WERI-Rb-1 (cell line): ENCODE results near the gene BRMS1.

Source experiments
- DNase-seq: peaks from one replicate; pipeline ENCODE4 v3.0.0-alpha.2; 2020
- H3K27ac ChIP-seq: fragments of 250-450 bp; sonication (Bioruptor Pico); 2 replicates; pipeline ENCODE4 v1.5.1; 2020; ENCODE audit warnings: mild to moderate bottlenecking, moderate library complexity
- H3K27me3 ChIP-seq: fragments of 250-450 bp; sonication (Bioruptor Pico); 2 replicates; pipeline ENCODE4 v1.5.1; 2021; ENCODE audit warnings: mild to moderate bottlenecking, low read depth, moderate library complexity; ENCODE audit not compliant: insufficient read depth, severe bottlenecking
- H3K36me3 ChIP-seq: fragments of 250-450 bp; sonication (Bioruptor Pico); 2 replicates; pipeline ENCODE4 v1.5.1; 2020; ENCODE audit warnings: mild to moderate bottlenecking, moderate library complexity
- H3K4me3 ChIP-seq: 2 replicates; pipeline ENCODE4 v1.5.1; 2011; ENCODE audit warnings: low read depth, mild to moderate bottlenecking, control low read depth, low read length
- H3K9me3 ChIP-seq: fragments of 250-450 bp; sonication (Bioruptor Pico); 2 replicates; pipeline ENCODE4 v1.5.1; 2021; ENCODE audit warnings: mild to moderate bottlenecking, moderate library complexity; ENCODE audit not compliant: severe bottlenecking
- TF ChIP-seq, protein P1 (sequence below): IDR thresholded peaks from 2 replicates; pipeline ENCODE4 v1.5.1; 2011; ENCODE audit warnings: low read depth, mild to moderate bottlenecking, control low read depth, inconsistent platforms, low read length

BRMS1 gene

DNA sequence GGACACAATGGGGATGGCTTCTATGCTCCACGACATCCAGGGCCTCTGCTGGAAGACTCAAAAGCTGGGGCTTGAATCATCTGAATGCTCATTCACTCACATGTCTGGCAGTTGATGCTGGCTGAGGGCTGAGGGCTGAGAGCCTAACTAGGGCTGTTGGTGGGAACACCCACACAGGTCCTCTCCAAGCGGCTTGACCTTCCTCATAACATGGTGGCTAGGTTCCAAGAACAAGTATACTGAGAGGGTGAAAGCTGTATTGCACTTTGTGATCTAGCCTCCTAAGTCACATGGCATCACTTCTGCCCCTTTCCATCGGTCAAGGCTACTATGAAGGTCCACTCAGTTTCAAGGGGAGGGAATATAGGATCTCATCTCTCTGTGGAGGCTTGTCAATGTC lies 45.7 kb downstream of the BRMS1 start:
- Histone ChIP-seq H3K9me3 (no peaks in the 10 kb centered on the region), H3K36me3 (peaks cover 5% of the 10 kb centered on the region), H3K4me3 (no peak overlapping the region)

GRCh38 chr11:66297610-66298009 lies 47.3 kb downstream of the BRMS1 start:
- no peak overlapping the region for H3K4me3 ChIP-seq
- no peaks in the 10 kb centered on the region for H3K27me3 ChIP-seq
- H3K36me3 ChIP-seq = peaks cover 5% of the 10 kb centered on the region
- no peaks in the 10 kb centered on the region for H3K9me3 ChIP-seq
- TF ChIP-seq, protein P1, sequence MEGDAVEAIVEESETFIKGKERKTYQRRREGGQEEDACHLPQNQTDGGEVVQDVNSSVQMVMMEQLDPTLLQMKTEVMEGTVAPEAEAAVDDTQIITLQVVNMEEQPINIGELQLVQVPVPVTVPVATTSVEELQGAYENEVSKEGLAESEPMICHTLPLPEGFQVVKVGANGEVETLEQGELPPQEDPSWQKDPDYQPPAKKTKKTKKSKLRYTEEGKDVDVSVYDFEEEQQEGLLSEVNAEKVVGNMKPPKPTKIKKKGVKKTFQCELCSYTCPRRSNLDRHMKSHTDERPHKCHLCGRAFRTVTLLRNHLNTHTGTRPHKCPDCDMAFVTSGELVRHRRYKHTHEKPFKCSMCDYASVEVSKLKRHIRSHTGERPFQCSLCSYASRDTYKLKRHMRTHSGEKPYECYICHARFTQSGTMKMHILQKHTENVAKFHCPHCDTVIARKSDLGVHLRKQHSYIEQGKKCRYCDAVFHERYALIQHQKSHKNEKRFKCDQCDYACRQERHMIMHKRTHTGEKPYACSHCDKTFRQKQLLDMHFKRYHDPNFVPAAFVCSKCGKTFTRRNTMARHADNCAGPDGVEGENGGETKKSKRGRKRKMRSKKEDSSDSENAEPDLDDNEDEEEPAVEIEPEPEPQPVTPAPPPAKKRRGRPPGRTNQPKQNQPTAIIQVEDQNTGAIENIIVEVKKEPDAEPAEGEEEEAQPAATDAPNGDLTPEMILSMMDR = no peak
- DNase-seq = no peak
- no peak overlapping the region for H3K27ac ChIP-seq

More for the DNA sequence above, 45.7 kb downstream of the BRMS1 start:
- Histone ChIP-seq H3K27me3 (no peaks in the 10 kb centered on the region), H3K27ac (no peak overlapping the region)
- DNase-seq = no peak
- TF ChIP-seq, protein P1 = no peak

DNA sequence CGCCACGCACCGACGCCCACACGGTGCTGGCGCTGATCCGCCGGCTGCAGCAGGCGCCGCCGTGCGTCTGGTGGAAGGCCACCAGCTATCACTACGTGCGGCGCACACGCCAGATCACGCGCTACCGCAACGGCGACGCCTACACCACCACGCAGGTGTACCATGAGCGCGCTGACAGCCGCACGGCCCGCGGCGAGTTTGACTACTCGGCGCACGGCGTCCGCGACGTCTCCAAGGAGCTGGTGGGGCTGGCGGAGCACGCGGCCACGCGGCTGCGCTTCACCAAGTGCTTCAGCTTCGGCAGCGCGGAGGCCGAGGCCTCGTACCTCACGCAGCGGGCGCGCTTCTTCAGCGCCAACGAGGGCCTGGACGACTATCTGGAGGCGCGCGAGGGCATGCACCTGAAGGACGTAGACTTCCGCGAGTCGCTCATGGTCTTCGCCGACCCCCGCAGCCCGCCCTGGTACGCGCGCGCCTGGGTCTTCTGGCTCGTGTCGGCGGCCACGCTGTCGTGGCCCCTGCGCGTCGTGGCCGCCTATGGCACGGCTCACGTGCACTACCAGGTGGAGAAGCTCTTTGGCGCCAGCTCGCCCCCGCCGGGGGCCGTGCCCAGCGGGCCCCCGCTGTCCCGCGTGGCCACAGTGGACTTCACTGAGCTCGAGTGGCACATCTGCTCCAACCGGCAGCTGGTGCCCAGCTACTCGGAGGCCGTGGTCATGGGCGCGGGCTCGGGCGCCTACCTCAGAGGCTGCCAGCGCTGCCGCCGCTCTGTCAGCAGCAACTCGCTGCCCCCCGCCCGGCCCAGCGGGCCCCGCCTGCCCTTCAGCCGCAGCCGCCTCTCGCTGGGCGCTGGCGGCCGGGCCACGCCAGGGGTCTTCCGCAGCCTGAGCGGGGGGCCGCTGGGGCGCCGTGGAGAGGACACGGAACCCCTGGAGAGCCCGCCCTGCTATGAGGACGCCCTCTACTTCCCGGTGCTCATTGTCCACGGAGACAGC lies 50.0 kb downstream of the BRMS1 start:
- Histone ChIP-seq H3K9me3 (no peaks in the 10 kb centered on the region), H3K27ac (no peak overlapping the region), H3K36me3 (peaks cover 5% of the 10 kb centered on the region), H3K4me3 (no peak overlapping the region), H3K27me3 (no peaks in the 10 kb centered on the region)
- DNase-seq = no peak
- TF ChIP-seq, protein P1 = no peak

DNA sequence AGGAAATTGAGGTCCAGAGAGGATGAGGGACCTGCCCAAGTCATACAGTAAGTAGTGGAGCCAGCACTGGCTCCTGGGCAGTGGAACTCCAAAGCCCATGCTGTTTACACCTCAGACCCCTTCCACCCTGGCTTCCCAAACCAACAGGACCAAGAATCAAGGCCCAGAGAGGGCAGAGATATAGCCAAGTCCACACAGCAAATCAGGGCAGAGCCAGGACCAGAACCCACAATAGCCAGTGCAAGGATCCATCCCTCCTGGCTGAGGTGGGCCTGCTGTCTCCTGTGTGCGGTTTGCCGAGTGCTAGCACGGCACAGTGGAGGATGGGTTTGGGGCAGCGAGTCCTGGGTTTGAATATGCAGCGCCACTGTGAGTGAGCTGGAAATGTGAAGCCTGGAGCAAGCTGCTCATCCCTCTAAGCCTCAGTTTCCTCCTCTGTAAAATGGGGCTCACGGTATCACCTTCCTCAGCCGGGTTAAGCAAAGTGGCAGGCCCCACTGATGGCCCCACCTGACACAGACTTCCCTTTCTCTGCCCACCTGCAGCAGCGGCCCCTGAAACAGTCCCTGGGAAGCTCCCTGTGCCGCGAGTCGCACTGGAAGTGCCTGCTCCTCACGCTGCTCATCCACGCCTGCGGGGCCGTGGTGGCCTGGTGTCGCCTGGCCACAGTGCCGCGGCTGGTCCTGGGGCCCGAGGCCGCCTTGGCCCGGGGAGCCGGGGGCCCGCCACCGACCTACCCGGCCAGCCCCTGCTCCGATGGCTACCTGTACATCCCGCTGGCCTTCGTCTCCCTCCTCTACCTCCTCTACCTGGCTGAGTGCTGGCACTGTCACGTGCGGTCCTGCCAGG lies 50.9 kb downstream of the BRMS1 start:
- Histone ChIP-seq H3K27ac (no peak overlapping the region), H3K4me3 (no peak overlapping the region), H3K27me3 (no peaks in the 10 kb centered on the region), H3K9me3 (no peaks in the 10 kb centered on the region), H3K36me3 (peaks cover 5% of the 10 kb centered on the region)
- DNase-seq = no peak
- TF ChIP-seq, protein P1 = no peak

- H3K36me3 ChIP-seq = peaks cover 5% of the 10 kb centered on the region
- DNase-seq = no peak
- no peak overlapping the region for H3K27ac ChIP-seq
- no peak overlapping the region for H3K4me3 ChIP-seq
- H3K27me3 ChIP-seq = no peaks in the 10 kb centered on the region
- TF ChIP-seq, protein P1 = no peak
- H3K9me3 ChIP-seq = no peaks in the 10 kb centered on the region
Observed at GRCh38 chr11:66293352-66293751, 51.6 kb downstream of the BRMS1 start.
